Activated naive CD4-positive, alpha-beta T cell (primary cell): ENCODE results near the gene LSM7.
"Not testable (repeated sequence)": the region's sequence is repeated elsewhere in the genome, so short reads cannot be mapped to it uniquely, and the experiment has no call there.

ENCODE experiments used
- DNase-seq, 4 experiments: peaks; one replicate each; lab custom pipeline; 2025; lab: John Stamatoyannopoulos, UW

Gene LSM7

GRCh38 chr19:2302319-2303210 is 25.8 kb downstream of the LSM7 start:
- DNase-seq = peak in 1 of 4 experiments; percentile 17

GRCh38 chr19:2300533-2300932 is 27.9 kb downstream of the LSM7 start:
- DNase-seq = no peak

- DNase-seq = no peak
These were observed 32.2 kb downstream of the LSM7 start for GRCh38 chr19:2296141-2296540.

GRCh38 chr19:2294687-2295335 is 33.6 kb downstream of the LSM7 start:
- no peak for DNase-seq

GRCh38 chr19:2291185-2291751 is 37.1 kb downstream of the LSM7 start:
- DNase-seq = no peak

GRCh38 chr19:2290441-2291184 is 37.8 kb downstream of the LSM7 start:
- peak in 1 of 4 experiments; percentile 22 for DNase-seq

GRCh38 chr19:2289714-2290435 is 38.5 kb downstream of the LSM7 start:
- DNase-seq = peak in 2 of 4 experiments; percentile 52

- DNase-seq = no peak
These were observed 39.3 kb downstream of the LSM7 start for GRCh38 chr19:2288818-2289713.

GRCh38 chr19:2288338-2288817 is 40.0 kb downstream of the LSM7 start:
- no peak for DNase-seq

- no peak for DNase-seq
These were observed 40.6 kb downstream of the LSM7 start for GRCh38 chr19:2287585-2288337.

GRCh38 chr19:2286402-2287140 is 41.8 kb downstream of the LSM7 start:
- DNase-seq = no peak

GRCh38 chr19:2283835-2284507 is 44.4 kb downstream of the LSM7 start:
- DNase-seq = no peak

- no peak for DNase-seq
These were observed 45.5 kb downstream of the LSM7 start for GRCh38 chr19:2282862-2283237.

GRCh38 chr19:2282062-2282861 is 46.1 kb downstream of the LSM7 start, which contains the start of gene PEAK3:
TSS of gene PEAK3 (minus strand) at chr19:2282175. CDS start at chr19:2280931, 1,244 bp downstream.
- no peak for DNase-seq

- DNase-seq = not testable (repeated sequence)
These were observed 46.9 kb downstream of the LSM7 start for GRCh38 chr19:2281265-2282061.

GRCh38 chr19:2280633-2281264 is 47.6 kb downstream of the LSM7 start:
- DNase-seq = no peak
